Activated T-helper 9 cell treated with anti-CD3 and anti-CD28 coated beads, Interleukin-2, amount 50 U/mL, for 16 hours (primary cell): ENCODE results near the gene EXOSC2.
A peak's percentile ranks its signal among the peaks of the same experiment; 100 is the strongest.

Experiments
- DNase-seq: peaks from one replicate; pipeline ENCODE4 v3.0.0-alpha.2; 2020; ENCODE audit warnings: low read depth

EXOSC2 gene

DNA sequence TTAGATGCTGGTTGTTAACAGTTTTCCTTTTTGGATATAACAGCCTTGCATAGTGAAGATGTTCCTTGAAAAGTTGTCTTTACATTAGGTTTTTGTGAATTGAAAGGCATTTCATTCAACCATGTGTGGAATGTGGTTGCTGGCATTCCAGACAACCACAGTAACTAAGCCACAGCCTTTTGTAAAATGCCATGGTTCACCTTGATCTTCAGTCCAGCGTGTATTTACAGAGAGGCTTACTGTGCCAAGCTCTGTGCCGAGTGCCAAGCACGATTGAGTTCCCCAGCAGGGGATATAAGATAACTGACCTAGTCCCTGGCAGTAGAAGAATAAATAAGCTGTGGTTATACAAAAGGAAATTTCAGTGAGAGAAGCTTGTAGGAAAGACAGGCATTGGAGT lies 4.9 kb downstream of the EXOSC2 start:
- DNase-seq = no peak

DNA sequence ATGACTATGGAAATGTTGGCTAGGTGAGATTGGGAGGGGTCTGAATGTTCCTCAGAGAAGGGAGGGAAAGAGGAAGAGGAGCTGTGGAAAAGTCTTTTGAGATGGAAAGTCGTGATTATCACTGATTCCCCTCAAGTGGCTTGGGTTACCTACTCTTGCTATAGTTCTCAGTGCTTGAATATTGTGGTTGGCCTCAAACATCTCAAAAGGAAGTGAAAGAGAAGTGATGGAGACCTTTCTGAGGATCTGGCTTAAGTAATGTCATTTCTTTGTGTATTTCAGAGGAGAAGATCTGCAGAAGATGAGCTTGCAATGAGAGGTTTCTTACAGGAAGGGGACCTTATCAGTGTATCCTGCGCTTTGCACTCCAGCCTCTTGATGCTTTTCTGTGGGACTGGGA lies 5.5 kb downstream of the EXOSC2 start:
- DNase-seq = no peak

DNA sequence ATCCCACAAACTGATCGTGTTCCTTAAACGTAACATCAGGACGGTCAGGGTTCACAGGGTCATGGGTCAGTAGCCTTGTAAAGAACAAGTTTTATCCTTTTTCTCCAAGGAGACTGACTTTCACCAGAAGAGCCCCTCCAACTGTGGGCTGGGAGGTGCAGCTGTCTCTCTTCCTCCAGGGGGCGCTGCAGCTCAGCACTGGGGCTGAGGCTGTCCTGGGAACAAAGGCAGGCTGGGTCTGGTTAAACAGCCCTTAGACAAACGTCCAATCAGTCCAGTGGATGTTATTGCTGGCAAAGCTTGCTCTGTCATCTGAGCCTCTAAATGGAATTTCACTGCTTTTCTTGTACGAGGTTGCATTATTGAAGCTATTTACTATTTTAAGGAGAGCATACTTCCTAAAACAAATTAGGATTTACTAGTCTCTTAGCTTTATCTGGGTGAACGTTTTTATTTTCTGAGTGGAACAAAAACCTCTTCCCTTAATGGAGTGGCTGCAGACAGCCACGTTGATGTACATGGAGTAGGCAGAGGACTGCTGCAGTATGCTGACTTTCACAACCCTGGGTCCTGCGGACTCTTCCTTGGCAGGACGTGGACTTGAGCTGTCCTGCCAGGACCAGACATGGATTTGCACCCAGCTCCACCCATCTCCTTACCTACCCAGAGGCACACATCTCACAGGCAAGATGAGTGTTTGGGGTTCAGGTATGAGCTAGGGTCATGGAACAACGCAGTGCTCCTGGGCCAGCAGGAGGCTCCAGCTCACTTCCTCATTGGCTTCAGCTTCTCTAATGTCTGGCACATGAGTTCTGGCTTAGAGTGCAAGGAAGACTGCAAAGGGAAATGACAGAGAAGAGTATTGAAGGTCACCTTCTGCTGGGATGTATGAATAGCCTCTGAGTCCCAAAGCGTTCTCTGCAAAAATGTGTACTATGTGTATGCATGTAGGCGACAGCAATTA lies 7.8 kb downstream of the EXOSC2 start:
- DNase-seq = peak; percentile 58

DNA sequence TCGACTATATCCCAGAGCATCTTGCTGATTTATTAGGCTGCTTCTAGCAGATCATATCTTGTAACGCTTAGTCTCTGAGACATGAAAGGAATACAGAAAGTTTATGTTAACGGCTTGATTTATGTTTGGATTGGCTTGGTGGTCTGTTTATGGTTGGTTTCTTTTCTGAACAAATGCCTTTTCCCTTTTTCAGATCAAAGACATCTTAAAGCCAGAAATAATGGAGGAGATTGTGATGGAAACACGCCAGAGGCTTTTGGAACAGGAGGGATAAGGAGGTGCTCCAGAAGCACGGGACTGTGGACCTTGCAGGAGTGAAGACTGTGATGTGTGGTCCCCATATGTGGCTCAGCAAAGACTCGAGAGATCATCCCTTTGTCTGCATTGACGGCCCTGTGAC lies 9.9 kb downstream of the EXOSC2 start:
- no peak for DNase-seq

DNA sequence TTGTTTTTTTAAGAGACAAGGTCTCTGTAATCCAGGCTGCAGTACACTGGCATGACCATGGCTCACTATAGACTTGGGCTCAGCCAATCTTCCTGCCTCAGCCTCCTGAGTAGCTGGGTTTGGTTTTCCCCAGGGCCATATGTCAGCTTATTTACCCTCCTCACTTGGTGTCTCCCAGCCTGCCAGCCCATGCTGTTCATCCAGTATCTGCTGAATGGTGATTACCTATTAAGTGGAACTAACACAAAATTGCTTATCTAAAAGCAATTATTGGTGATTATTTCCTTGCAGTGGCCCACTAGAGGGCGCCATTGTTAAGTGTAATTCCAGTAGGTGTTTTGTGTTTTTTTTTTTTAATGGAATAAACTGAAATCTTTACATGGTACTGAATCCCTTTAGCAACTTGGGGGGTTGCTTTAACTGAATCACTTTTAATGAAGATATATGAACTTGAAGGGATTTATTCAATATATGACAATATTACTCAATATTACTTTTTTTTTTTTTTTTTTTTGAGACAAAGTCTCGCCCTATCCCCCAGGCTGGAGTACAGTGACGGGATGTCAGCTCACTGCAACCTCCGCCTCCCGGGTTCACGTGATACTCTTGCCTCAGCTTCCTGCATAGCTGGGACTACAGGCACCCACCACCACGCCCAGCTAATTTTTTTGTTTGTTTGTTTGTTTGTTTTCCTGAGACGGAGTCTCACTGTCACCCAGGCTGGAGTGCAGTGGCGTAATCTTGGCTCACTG lies 13.8 kb downstream of the EXOSC2 start:
- peak; percentile 60 for DNase-seq

DNA sequence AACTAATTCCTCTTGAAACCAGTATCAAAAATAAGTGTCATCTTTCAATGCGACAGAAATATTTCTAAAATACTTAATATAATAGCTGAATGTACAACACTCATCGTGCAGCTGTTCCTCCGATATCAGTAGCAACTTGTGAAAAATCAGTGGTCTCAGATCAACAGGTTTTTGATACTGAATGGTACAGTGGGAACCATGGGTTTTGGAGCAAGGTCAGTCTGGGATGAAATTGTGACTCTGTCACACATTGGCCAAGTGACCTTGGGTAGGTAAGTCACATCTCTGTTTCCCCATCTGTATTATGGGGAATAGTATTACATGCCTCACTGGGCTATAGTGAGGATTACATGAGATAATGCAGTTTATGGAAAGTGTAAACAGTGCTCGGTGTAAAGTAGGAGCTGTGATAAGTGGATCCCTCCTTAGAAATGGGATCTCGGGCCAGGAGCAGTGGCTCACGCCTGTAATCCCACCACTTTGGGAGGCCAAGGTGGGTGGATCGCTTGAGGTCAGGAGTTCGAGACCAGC lies 17.3 kb downstream of the EXOSC2 start:
- no peak for DNase-seq

DNA sequence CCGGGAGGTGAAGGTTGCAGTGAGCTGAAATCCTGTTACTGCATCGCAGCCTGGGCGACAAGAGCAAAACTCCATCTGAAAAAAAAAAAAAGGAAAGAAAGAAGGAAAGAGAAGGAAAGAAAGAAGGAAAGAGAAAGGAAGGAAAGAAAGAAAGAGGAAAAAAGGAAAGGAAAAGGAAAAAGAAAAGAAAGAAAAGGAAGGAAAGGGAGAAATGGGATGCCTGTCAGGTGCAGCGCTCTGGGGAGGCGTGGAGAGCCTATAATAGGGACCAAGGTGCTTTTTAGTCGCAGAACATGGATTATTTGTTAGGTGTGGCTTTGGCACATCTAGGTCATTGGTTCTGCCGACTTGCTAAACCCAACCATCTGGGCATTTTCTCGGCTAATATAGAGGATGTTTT lies 17.9 kb downstream of the EXOSC2 start:
- DNase-seq = no peak

DNA sequence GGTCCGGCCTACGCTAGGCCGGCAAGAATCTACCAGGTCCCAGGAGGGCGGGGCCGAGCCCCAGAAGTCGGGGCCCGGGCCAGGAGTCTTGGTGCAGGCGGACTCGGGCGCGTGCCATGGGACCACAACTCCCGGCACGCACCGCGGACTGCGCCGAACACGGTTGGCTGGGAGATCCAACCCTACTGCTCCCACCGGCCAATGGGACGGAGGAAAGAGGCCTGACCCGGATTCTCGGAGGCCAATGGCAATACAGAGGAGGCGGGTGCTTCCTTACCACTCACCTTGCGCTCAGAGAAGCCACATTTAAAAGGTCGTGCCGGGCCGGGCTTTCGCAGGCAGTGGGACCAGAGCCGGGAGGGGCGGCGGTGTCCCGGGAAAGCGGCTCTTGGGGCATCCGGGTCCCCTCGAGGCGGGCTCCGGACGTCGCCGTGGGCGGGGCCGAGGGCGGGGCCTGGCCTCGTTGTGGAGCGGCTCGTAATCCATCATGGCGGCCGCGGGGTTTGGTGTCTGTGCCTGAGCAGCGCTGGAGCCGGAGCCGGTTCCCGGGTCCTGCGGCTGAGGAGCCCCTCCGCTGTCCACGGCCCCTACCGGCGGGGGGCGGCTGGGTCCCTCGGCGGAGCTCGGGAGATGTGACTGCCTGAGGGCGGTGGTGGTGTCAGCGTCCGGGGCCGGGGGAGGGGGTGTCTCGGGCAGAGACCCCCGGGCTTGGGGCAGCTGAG lies 19.1 kb downstream of the EXOSC2 start:
- peak; percentile 92 for DNase-seq

DNA sequence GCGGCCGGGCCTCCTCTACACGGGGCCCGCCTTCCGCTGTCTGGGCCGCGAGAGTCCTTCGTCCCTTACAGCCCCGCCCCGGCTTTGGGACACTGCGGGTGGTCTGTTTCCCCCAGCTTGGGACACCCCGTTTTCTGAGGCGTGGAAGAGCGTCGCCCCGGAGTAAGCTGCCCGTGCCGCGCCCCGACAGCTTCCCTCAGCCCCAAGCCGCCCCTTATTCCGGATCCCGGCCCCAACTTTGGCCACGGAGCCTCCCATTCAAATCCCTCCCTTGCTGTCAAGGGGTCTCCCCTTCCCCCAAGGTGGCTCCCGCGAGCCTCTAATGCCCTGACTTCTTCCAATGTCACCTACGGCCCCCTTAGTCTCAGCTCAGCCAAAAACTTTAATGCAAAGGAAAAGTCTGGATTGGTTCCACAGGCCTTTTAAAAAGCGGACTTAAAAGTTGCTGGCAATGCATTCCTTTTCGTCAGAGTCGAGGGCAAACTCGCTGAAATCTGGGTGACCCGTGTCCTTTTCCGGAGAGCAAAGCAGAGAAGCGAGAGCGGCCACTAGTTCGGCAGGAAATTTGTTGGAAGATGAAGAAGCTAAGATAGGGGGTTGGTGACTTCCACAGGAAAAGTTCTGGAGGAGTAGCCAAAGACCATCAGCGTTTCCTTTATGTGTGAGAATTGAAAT lies 19.8 kb downstream of the EXOSC2 start:
- no peak for DNase-seq

DNA sequence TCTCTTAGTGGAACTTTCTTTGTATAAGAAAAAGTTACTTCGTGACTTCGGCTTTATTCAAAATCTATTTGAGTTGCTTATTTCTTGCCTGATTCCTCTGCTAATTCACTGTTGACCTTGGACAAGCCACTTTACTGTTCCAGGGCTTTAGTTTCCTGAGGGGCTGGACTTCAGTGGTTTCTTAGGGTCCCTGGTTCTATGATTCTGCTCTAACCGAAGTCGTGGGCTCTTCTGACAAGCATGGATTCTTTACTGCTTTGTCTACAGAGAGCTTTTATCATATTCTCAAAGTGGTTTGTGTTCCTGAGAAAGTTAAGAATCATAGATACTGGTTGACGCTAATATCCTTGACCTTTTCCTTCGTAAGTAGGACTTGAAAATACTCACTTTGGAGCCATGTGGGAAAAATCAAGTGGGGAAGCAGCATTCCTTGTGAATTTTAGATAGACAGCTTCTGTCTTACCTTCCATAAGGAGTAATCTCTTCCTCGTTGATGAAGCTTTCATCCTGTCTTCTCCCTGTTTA lies 21.1 kb downstream of the EXOSC2 start:
- no peak for DNase-seq

DNA sequence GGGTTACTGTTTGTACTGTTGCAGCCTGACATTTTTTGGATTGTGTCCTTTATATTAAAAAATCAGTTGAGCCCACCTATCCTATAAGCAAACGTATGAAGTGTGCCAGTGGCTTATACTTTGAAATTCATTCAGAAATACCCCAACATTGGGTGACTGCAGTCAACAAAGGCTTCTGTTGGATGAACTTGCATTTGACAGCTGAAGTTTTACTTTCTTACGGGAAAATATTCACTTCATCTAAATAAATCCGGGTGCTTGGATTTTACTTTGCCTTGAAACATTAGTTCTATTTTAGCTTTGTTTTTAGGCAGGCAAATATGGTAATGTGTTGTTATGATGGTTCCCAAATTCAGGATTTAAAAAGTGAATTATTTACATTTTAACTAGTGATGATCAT lies 21.7 kb downstream of the EXOSC2 start:
- no peak for DNase-seq

DNA sequence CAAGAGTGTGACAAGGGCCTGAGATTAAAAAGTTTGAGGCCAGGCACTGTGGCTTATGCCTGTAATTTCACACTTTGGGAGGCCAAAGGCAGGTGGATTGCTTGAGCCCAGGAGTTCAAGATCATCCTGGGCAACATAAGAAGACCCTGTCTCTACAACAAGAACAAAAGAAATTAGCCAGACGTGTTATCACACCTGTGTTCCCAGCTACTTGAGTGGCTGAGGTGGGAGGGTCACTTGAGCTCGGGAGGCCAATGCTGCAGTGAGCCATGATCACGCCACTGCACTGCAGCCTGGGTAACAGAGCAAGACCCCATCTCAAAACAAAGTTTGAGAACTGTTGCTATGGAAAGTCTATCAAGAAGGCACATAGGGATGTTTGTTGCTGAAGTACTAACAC lies 25.0 kb downstream of the EXOSC2 start:
- no peak for DNase-seq

DNA sequence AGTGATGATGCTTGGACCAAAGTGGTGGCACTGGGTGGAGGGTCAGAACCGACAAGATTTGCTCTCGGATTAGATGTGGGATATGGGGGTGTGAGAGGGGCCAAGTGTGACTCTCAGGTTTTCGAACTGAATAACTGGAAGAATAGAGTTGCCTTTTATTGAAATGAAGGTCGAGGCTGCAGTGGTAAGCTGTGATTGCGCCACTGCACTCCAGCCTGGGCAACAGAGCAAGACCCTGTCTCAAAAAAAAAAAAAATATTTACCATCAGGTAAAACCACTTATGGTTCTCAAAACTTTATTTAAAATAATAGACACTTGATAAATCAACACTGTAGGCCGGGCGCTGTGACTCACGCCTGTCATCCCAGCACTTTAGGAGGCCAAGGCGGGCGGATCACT lies 27.2 kb downstream of the EXOSC2 start:
- DNase-seq = no peak

DNA sequence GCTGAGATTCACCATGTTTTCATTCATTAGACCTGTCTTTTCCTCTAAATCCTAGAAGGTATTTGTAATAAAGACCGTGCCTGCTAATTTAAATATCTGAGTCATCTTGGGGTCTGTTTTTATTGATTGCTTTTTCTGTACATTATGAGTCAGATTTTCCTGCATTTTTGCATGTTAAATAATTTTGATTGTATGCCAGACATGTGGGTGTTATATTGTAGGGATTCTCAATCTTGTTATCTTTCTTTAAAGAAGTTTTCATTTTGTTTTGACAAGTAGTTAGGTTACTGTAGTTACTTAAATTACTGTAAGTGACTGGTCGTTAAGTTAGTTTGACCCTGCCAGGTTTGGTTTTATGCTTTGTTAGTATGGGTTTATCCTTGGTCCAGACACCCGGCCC lies 35.1 kb downstream of the EXOSC2 start:
- DNase-seq = no peak

DNA sequence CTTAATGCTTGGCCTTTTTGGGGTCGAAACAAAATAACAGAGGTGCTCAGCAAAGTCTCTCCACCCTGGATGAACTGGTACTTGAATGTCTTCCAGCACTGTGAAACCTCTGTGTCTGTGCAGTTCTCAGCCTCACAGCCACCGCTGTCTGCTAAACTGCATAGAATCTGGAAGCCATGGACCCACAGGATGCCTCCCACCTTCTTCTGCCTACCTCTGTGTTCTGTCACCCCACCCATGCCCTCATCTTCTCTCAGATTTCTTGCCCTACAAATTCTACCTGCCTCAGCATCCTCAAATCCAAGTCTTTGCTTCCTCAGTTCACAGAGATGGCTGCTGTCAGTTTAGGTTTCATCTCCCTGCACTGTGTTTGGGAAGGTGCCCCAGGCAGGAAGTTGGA lies 35.6 kb downstream of the EXOSC2 start:
- DNase-seq = no peak

DNA sequence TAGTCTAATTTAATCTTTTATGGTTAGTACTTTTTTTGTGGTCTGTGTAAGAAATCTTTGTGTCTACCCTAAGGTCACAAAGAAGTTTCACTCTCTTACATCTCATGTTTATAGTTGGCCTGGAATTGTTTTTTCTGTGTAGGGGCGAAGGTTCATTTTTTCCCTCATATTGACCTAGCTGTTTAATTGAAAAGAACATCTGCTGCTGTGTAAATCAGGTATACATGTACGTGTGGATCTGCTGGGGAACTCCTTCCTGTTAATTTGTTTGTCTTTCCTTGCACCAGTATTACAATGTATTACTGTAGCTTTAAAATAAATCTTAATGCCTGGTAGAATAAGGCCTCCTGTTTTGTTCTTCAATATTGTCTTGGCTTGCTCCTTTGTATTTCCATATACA lies 37.8 kb downstream of the EXOSC2 start:
- DNase-seq = no peak

DNA sequence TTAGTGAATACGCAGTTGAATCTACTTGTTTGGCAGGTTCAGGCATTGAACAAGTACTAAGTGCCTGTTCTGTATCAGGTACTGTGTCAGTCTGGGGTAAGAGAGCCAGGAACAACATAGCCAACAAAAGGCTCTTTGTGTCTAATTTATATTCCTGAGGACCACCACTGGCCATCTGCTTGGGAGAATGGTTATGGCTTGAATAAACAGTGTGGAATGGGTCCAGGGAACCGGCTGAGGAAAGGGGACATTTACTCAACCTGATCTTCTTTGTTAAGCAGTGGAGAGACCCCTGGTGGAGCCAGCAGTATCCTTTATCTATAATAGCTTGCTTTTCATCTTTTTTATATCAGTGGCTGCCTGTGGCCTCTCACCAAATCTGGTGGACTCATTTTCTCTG lies 38.6 kb downstream of the EXOSC2 start:
- no peak for DNase-seq

DNA sequence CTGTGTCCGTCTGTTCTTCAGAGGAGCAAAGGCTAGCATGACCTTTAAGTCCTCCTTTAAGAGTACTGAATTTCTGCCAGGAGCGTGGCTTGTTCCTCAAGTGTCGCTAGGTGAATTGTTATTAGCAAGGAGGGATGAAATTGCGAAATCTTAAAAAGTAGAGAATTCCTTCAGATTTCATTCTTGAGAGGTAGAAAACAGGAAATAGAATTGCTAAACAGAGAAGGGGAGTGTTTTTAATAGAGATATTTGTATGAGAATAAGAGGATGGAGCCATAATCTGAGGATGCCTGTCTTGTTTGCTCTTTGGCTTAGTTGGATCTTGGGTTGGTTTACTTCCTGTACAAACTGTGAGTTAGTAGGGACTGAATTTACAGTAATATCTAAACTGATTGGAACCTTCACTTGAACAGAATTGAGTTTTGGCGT lies 39.2 kb downstream of the EXOSC2 start:
- DNase-seq = no peak

DNA sequence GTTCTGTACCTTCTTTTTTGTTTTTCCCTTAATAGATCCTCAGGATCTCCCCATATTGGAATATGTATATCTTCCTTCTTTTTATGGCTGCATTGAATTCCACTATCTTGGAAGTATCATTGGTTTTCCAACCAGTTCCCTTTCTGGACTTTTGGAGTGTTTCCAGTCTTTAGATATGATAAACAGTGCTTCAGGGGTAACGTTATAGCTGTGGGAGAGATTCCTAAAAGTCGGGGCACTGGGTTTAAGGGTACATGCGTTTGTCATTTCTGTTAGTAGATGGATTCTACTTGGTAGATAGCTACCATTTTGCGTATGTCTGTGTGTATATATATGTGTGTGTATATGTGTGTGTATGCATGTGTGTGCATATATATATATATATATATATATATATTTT lies 42.0 kb downstream of the EXOSC2 start:
- no peak for DNase-seq

DNA sequence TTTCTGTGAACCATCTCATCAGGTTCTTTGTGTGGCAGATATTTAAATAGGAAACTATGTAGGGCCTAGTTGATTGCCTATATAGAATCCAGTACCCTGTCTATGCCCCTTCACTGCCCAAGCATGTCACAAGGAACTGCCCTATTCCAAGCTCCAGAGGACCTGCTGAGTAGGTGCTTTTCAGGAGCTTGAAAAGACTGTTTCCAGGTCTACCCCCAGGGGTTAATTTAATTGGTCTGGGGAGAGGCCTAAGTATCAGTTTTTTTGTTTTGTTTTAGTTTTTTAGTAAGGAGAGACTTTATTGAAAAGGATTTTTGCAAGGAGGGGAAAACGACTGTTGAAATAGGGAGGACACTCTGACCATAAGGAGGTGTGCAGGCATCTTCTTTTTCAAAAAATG lies 43.3 kb downstream of the EXOSC2 start:
- no peak for DNase-seq

DNA sequence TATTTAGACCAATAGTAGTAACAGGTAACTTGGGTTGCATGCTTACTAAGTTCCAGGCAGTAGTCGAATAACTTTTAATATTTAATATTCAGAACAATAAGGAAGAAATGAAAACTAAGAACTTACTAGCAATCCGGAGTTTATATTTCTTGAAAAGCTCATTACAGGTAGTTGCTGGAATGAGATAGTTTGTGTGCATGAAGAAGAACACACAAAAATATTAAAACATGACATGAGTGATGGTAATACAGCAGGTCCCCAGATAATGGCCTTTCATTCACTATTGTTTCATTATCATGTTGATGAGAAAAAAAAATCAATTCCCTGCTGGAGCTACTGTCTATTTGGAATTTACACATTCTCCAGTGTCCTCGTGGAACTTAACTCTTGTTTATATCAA lies 44.7 kb downstream of the EXOSC2 start:
- no peak for DNase-seq

DNA sequence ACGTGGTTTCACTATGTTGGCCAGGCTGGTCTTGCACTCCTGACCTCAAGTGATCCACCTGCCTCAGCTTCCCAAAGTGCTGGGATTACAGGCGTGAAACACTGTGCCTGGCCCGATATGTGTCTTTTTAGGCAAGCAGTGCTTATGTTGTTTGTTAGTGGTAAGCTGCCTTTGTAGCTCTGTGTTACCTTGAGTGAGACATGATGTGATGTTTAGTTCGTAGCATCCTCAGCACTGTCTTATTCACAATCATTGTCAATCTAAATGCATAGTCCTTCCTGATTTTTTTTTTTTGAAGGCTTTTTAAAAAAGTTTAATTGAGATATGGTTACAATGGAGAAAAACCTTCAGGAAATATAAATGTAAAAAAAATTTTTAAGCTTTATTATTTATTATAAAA lies 45.5 kb downstream of the EXOSC2 start:
- no peak for DNase-seq
